ENCODE results near the gene ACRV1. TPM values are rescaled to one million over a fixed set of nuclear protein-coding genes. Genes with fewer than 3 reads are reported as not detected.

Gene ACRV1
- total and polyA plus RNA-seq, 2 of the 13 experiments (the other 11 are each of a cell fraction or from before 2014, with no cell fraction given), result not detected

- Histone ChIP-seq H3K4me2 (ENCODE audit: low read depth, low read length) (peak overlapping the region; percentile 93), H3K4me1 (ENCODE audit: insufficient read depth, low read length) (peaks cover 29% of the 10 kb centered on the region), H3K4me3 (replicated peaks in 1 of 3; ENCODE audit: insufficient read depth in 1 of 3, low read depth in 2 of 3, low read length in 3 of 3) (peak overlapping the region; percentile 79 to 90 (median 79)), H3K36me3 (replicated peaks in 1 of 2; ENCODE audit: control insufficient read depth in 1 of 2, insufficient read depth in 2 of 2, low read length in 2 of 2) (peaks cover 4 to 20% of the 10 kb centered on the region in 2 experiments), H3K27me3 (ENCODE audit: control insufficient read depth in 1 of 2, insufficient read depth in 2 of 2, low read length in 2 of 2) (no peaks in the 10 kb centered on the region; a peak in 1 of 5 replicates), H3K9ac (ENCODE audit: insufficient read depth, low read depth, low read length) (peak overlapping the region; percentile 85), H2AFZ (ENCODE audit: low read length) (peak overlapping the region; percentile 49), H3K27ac (ENCODE audit: extremely low read length, insufficient read depth, low read length) (peak overlapping the region; percentile 87), H4K20me1 (ENCODE audit: insufficient read depth, low read length) (no peaks in the 10 kb centered on the region), H3K79me2 (ENCODE audit: insufficient read depth, low read length) (peaks cover 27% of the 10 kb centered on the region), H3K9me3 (ENCODE audit: low read length) (no peaks in the 10 kb centered on the region)
- intact Hi-C loops (cut with micrococcal nuclease; ENCODE audit: unreplicated experiment) (loop anchor here (1.0 to 2.0 kb wide), 3 partner anchors 32 to 246 kb away; partner anchors contain the start of genes EI24 and STT3A), in situ Hi-C loops (cut with HindIII; ENCODE audit: extremely low pct_ligation_motif_present, low pct_unique_long_range_greater_than_20kb) (loop anchor here (5.0 to 25.0 kb wide), 2 partner anchors 247 to 587 kb away; partner anchors contain the start of genes FAM118B and RPUSD4)
- ChIA-PET CTCF (ENCODE audit: low intra/inter-chr PET ratio, low total read pairs) (no interaction called here), POLR2A (interaction anchor here (3.1 kb wide), 1 partner anchor 33 kb away, joined by 24 read pairs; the partner anchor contains the start of gene STT3A)
- ATAC-seq, result no peak
- BruUV-seq (replicated peaks), result TSS peak; percentile 96
- WGBS (ENCODE audit: low lambda C conversion rate), result 3% methylated on average over 20 of the region's 20 CpGs
- no peak for DNase-seq (ENCODE audit: low spot score)
- FAIRE-seq, result no peak
- TF ChIP-seq ZNF790 (CRISPR knock-in tag; IDR thresholded peaks at IDR 0.05; ENCODE audit: borderline replicate concordance) (0 out of 2 replicates have a peak, but pooled peaks have one; percentile 71), MAX (IDR thresholded peaks at IDR 0.05) (peak; percentile 91), ZNF337 (CRISPR knock-in tag; IDR thresholded peaks at IDR 0.05; ENCODE audit: borderline replicate concordance, low read depth) (peak; percentile 91; the same call in 1 of the 2 replicates), ZNF83 (CRISPR knock-in tag; IDR thresholded peaks at IDR 0.05; ENCODE audit: borderline replicate concordance) (0 out of 2 replicates have a peak, but pooled peaks have one; percentile 38), MYNN (CRISPR knock-in tag; IDR thresholded peaks at IDR 0.05; ENCODE audit: low read depth) (no peak), SSRP1 (CRISPR knock-in tag; IDR thresholded peaks at IDR 0.05) (peak; percentile 79; the same call in 1 of the 2 replicates), THAP8 (CRISPR knock-in tag; IDR thresholded peaks at IDR 0.05; ENCODE audit: borderline replicate concordance) (no peak), HIC2 (CRISPR knock-in tag; IDR thresholded peaks at IDR 0.05; ENCODE audit: low read depth) (0 out of 2 replicates have a peak, but pooled peaks have one; percentile 50), ZNF547 (CRISPR knock-in tag; IDR thresholded peaks at IDR 0.05) (peak; percentile 58; the same call in 1 of the 2 replicates), RERE (CRISPR knock-in tag; IDR thresholded peaks at IDR 0.05; ENCODE audit: low read depth) (no peak), ZNF280D (CRISPR knock-in tag; IDR thresholded peaks at IDR 0.05) (peak; percentile 85; the same call in 1 of the 2 replicates), RNF2 (conservative IDR thresholded peaks at IDR 0.05; ENCODE audit: low read depth) (peak; percentile 69; the same call in 1 of the 2 replicates)
These were observed 55.4 kb downstream of the ACRV1 start for GRCh38 chr11:125625225-125625629.

Measured in HepG2 (cell line).